Measurements from ENCODE around the gene CYBRD1.
A peak's percentile ranks its signal among the peaks of the same experiment; 100 is the strongest.
"Not testable (repeated sequence)": the region's sequence is repeated elsewhere in the genome, so short reads cannot be mapped to it uniquely, and the experiment has no call there.

Gene CYBRD1

GRCh38 chr2:171516793-171517192, 5.5 kb upstream of the CYBRD1 start:
- DNase-seq = no peak

- no peak for DNase-seq
Observed at GRCh38 chr2:171520471-171520870, 1.8 kb upstream of the CYBRD1 start.

- DNase-seq = no peak
Observed at GRCh38 chr2:171521361-171522051, 768 bp upstream of the CYBRD1 start.

- DNase-seq = no peak
Observed at GRCh38 chr2:171522788-171523087, 464 bp downstream of the CYBRD1 start.

GRCh38 chr2:171523088-171524017, 1.1 kb downstream of the CYBRD1 start:
- DNase-seq = peak; percentile 86

GRCh38 chr2:171524018-171524401, 1.7 kb downstream of the CYBRD1 start:
- DNase-seq = peak; percentile 85

- no peak for DNase-seq
Observed at GRCh38 chr2:171529914-171530313, 7.6 kb downstream of the CYBRD1 start.

- no peak for DNase-seq
Observed at GRCh38 chr2:171530378-171530777, 8.1 kb downstream of the CYBRD1 start.

GRCh38 chr2:171530859-171531258, 8.6 kb downstream of the CYBRD1 start:
- DNase-seq = not testable (repeated sequence)

GRCh38 chr2:171531291-171531690, 9.0 kb downstream of the CYBRD1 start:
- DNase-seq = peak; percentile 41

- no peak for DNase-seq
Observed at GRCh38 chr2:171531836-171532450, 9.7 kb downstream of the CYBRD1 start.

- no peak for DNase-seq
Observed at GRCh38 chr2:171533331-171533730, 11.1 kb downstream of the CYBRD1 start.

- DNase-seq = not testable (repeated sequence)
Observed at GRCh38 chr2:171535528-171535927, 13.3 kb downstream of the CYBRD1 start.

GRCh38 chr2:171540437-171540836, 18.2 kb downstream of the CYBRD1 start:
- DNase-seq = no peak

- DNase-seq = no peak
Observed at GRCh38 chr2:171541202-171541887, 19.1 kb downstream of the CYBRD1 start.

GRCh38 chr2:171545086-171545485, 22.8 kb downstream of the CYBRD1 start:
- no peak for DNase-seq

GRCh38 chr2:171547256-171547655, 25.0 kb downstream of the CYBRD1 start:
- DNase-seq = no peak

- peak; percentile 45 for DNase-seq
Observed at GRCh38 chr2:171547720-171548119, 25.4 kb downstream of the CYBRD1 start.

GRCh38 chr2:171550613-171551012, 28.3 kb downstream of the CYBRD1 start:
- peak; percentile 65 for DNase-seq

GRCh38 chr2:171551836-171552235, 29.6 kb downstream of the CYBRD1 start:
- DNase-seq = peak; percentile 59

- no peak for DNase-seq
Observed at GRCh38 chr2:171553236-171553635, 31.0 kb downstream of the CYBRD1 start.

GRCh38 chr2:171553858-171554257, 31.6 kb downstream of the CYBRD1 start:
- DNase-seq = no peak

- no peak for DNase-seq
Observed at GRCh38 chr2:171554991-171555615, 32.8 kb downstream of the CYBRD1 start.

Data from NCI-H226 (cell line).